ENCODE results near the gene MELTF.

Gene MELTF

GRCh38 chr3:196968233-196969133 lies 61.1 kb downstream of the MELTF start, which contains the start of gene PIGZ:
Gene PIGZ (minus strand): TSS chr3:196968833. CDS start chr3:196952031, 16,802 bp downstream.
- DNase-seq (ENCODE audit: low read depth): no peak

- no peak for DNase-seq (ENCODE audit: low read depth)
Observed at GRCh38 chr3:196967412-196968232, 62.0 kb downstream of the MELTF start.

- no peak for DNase-seq (ENCODE audit: low read depth)
Observed at GRCh38 chr3:196966526-196967401, 62.9 kb downstream of the MELTF start.

GRCh38 chr3:196965804-196966173 lies 63.8 kb downstream of the MELTF start:
- DNase-seq (ENCODE audit: low read depth): no peak

GRCh38 chr3:196965112-196965803 lies 64.4 kb downstream of the MELTF start:
- no peak for DNase-seq (ENCODE audit: low read depth)

GRCh38 chr3:196963631-196963953 lies 66.0 kb downstream of the MELTF start:
- DNase-seq (ENCODE audit: low read depth): no peak

- DNase-seq (ENCODE audit: low read depth): no peak
Observed at GRCh38 chr3:196962930-196963630, 66.5 kb downstream of the MELTF start.

GRCh38 chr3:196962108-196962929 lies 67.3 kb downstream of the MELTF start:
- DNase-seq (ENCODE audit: low read depth): no peak

GRCh38 chr3:196954832-196955231 lies 74.8 kb downstream of the MELTF start:
- no peak for DNase-seq (ENCODE audit: low read depth)
